GM12878 (cell line): ENCODE results near the gene SLC35G6. TPM values are rescaled to one million over a fixed set of nuclear protein-coding genes. Genes with fewer than 3 reads are reported as not detected.
A peak's percentile ranks its signal among the peaks of the same experiment; 100 is the strongest.

ENCODE experiments used
- ATAC-seq: fragments of 200-7000 bp; cut with Tn5 transposase; 3 replicates; pipeline ENCODE4 v1.9.1; 2020; ENCODE audit warnings: mild to moderate bottlenecking, moderate library complexity
- BruUV-seq: library from RNA; stranded (reverse); fragments of 400-500 nt; replicated peaks from 2 replicates; lab custom pipeline; 2021; lab: Mats Ljungman, UMichigan
- CTCF ChIA-PET: fragments of 300-600 bp; sonication (Branson Sonifier 250); formaldehyde crosslinking; extraction: SDS; loops from one replicate; lab custom pipeline; 2021; ENCODE audit warnings: inconsistent platforms; lab: Yijun Ruan, JAX
- POLR2A ChIA-PET: fragments of 350-600 bp; formaldehyde crosslinking; extraction: SDS; loops from one replicate; lab custom pipeline; 2021; ENCODE audit warnings: inconsistent platforms; lab: Charles Lee
- RAD21 ChIA-PET: fragments of 300-600 bp; sonication (Branson Sonifier 250); formaldehyde crosslinking; loops from one replicate; lab custom pipeline; 2023; ENCODE audit warnings: antibody characterized with exemption; ENCODE audit not compliant: unreplicated experiment; lab: Charles Lee
- SMC1A ChIA-PET: fragments of 300-600 bp; sonication (Branson Sonifier 250); formaldehyde crosslinking; loops from one replicate; lab custom pipeline; 2023; ENCODE audit not compliant: unreplicated experiment, uncharacterized antibody; lab: Charles Lee
- DNase-seq: peaks from one replicate; pipeline ENCODE4 v3.0.0-alpha.2; 2011; ENCODE audit warnings: low read depth, low spot score
- FAIRE-seq: peaks from 3 replicates; lab custom pipeline; 2011; peaks lifted over from hg19 to GRCh38; lab: Jason Lieb, UNC
- H2AFZ ChIP-seq: 2 replicates; pipeline ENCODE4 v1.6.0; 2011; ENCODE audit warnings: low read depth, low read length, control low read depth; ENCODE audit not compliant: control insufficient read depth
- H3K27ac ChIP-seq: 2 replicates; pipeline ENCODE4 v1.5.1; 2011; ENCODE audit warnings: control low read depth; ENCODE audit not compliant: control insufficient read depth, insufficient read depth
- H3K27me3 ChIP-seq, 2 experiments: replicated peaks in 1 of 2; 2 replicates each; pipeline versions ENCODE4 v1.6.0 to v1.6.1; 2011; ENCODE audit warnings: low read length in 1 of 2; ENCODE audit not compliant: control insufficient read depth in 2 of 2, insufficient read depth in 2 of 2
- H3K36me3 ChIP-seq, 2 experiments: 2 replicates each; pipeline ENCODE4 v1.5.1; 2011; ENCODE audit warnings: low read length in 1 of 2; ENCODE audit not compliant: control insufficient read depth in 2 of 2, insufficient read depth in 2 of 2
- H3K4me1 ChIP-seq: 2 replicates; pipeline ENCODE4 v1.6.1; 2011; ENCODE audit warnings: mild to moderate bottlenecking, low read length, moderate library complexity, mixed read lengths; ENCODE audit not compliant: control insufficient read depth, insufficient read depth
- H3K4me2 ChIP-seq: 2 replicates; pipeline ENCODE4 v1.6.0; 2011; ENCODE audit warnings: control low read depth; ENCODE audit not compliant: control insufficient read depth, insufficient read depth
- H3K4me3 ChIP-seq: fragments of 200-600 bp; sonication (generic); 2 replicates; pipeline ENCODE4 v1.5.1; 2016
- H3K79me2 ChIP-seq: 2 replicates; pipeline ENCODE4 v1.6.0; 2011; ENCODE audit warnings: low read length; ENCODE audit not compliant: control insufficient read depth, insufficient read depth
- H3K9ac ChIP-seq: 2 replicates; pipeline ENCODE4 v1.8.0; 2011; ENCODE audit warnings: low read length, control low read depth, mixed read lengths; ENCODE audit not compliant: control insufficient read depth, insufficient read depth
- H3K9me3 ChIP-seq: replicated peaks from 3 replicates; pipeline ENCODE4 v1.5.1; 2011; ENCODE audit warnings: mild to moderate bottlenecking, low read length; ENCODE audit not compliant: control insufficient read depth, insufficient read depth
- H4K20me1 ChIP-seq: 2 replicates; pipeline ENCODE4 v1.6.0; 2011; ENCODE audit not compliant: control insufficient read depth, insufficient read depth
- CREB1 ChIP-seq: IDR thresholded peaks from 2 replicates; pipeline ENCODE4 v1.6.1; 2012; ENCODE audit warnings: low read depth, mild to moderate bottlenecking, inconsistent platforms
- FOXK2 ChIP-seq: fragments of 450-650 bp; IDR thresholded peaks from 2 replicates; pipeline ENCODE4 v1.6.1; 2017; ENCODE audit warnings: mild to moderate bottlenecking, moderate library complexity
- WGBS: methylation state at CpG from one replicate; pipeline ENCODE4 v1.1.6; 2016; ENCODE audit warnings: low lambda C conversion rate; ENCODE audit not compliant: insufficient replicate concordance, insufficient coverage; ENCODE audit errors: missing lambda C conversion rate; 5-methylcytosine and 5-hydroxymethylcytosine counted together
- in situ Hi-C: fragments of 300-500 bp; cut with MboI; formaldehyde crosslinking; loops from 9 replicates; pipeline ENCODE4 v1.14.3; 2018; ENCODE audit warnings: mixed read lengths
- intact Hi-C: fragments of 100-400 bp; cut with micrococcal nuclease; formaldehyde crosslinking; loops from one replicate; pipeline ENCODE4 v1.14.2; 2022; ENCODE audit not compliant: unreplicated experiment
- polyA plus RNA-seq, 11 experiments: library from polyadenylated mRNA; depleted of rRNA in 4 of 11; unstranded in 6 of 11; stranded (reverse) in 5 of 11; fragments of >200 nt; fragmentation: Nextera tagmentation in 4 of 11; fragmentation: Illumina TruSeq in 1 of 11; extraction: Ambion mirVana in 4 of 11; extraction: Trizol in 1 of 11; gene quantifications; 1 replicate in 1 of 11; 2 replicates in 10 of 11; pipeline versions ENCODE4 v1.2.1 to v1.2.3, GENCODE V29; 2011 to 2016; ENCODE audit warnings: inconsistent platforms in 2 of 11, missing spikeins in 2 of 11, low read depth in 1 of 11
- total RNA-seq, 4 experiments: library from RNA; depleted of rRNA in 3 of 4; stranded (reverse); fragments of >200 nt in 3 of 4; fragmentation: Illumina TruSeq in 1 of 4; extraction: Trizol in 1 of 4; gene quantifications; 2 replicates each; pipeline versions ENCODE4 v1.2.1 to v1.2.3, GENCODE V29; 2013 to 2021

Gene SLC35G6
- total and polyA plus RNA-seq, 10 of the 15 experiments (the other 5 are each of a cell fraction or from before 2014, with no cell fraction given), result 0.20 TPM; not detected in 9

- peak overlapping the region; percentile 13 for H3K9ac ChIP-seq
- peak; percentile 9; the same call in 1 of the 2 replicates for TF ChIP-seq CREB1
- TF ChIP-seq FOXK2, result no peak
- intact Hi-C loops, result loop anchor here (5.0 to 10.0 kb wide), 4 partner anchors 37 to 394 kb away; partner anchors contain the start of genes KCTD11, SENP3, SLC16A11 and TMEM256
- H3K27ac ChIP-seq, result no peak overlapping the region; the same call in 1 of the 2 replicates
- no peak for FAIRE-seq
- peaks cover 6% of the 10 kb centered on the region for H3K79me2 ChIP-seq
- ChIA-PET CTCF (interaction anchor here (0.9 to 2.8 kb wide), 4 partner anchors 76 to 248 kb away, joined by 3 to 16 read pairs (median 4); partner anchors contain the start of genes SENP3 and TP53), RAD21 (interaction anchor here (0.8 to 1.6 kb wide), 4 partner anchors 16 to 121 kb away, joined by 3 to 7 read pairs (median 6); partner anchors contain the start of genes PLSCR3 and POLR2A), SMC1A (interaction anchor here (1.3 kb wide), 1 partner anchor 122 kb away, joined by 5 read pairs; no protein-coding TSS in a partner anchor), POLR2A (interaction anchor here (0.5 to 8.2 kb wide), 7 partner anchors 16 to 758 kb away, joined by 3 to 63 read pairs (median 4); partner anchors contain the start of genes POLR2A, TMEM256 and ZBTB4)
- peaks cover 0 to 4% of the 10 kb centered on the region in 2 experiments; a peak in 2 of 4 replicates for H3K27me3 ChIP-seq
- H3K4me3 ChIP-seq, result peak overlapping the region; percentile 97
- DNase-seq, result no peak
- H4K20me1 ChIP-seq, result no peaks in the 10 kb centered on the region
- H3K4me1 ChIP-seq, result peaks cover 29% of the 10 kb centered on the region
- no peak overlapping the region for H2AFZ ChIP-seq
- BruUV-seq, result no TSS peak
- H3K36me3 ChIP-seq, result no peaks in the 10 kb centered on the region
- ATAC-seq, result no peak
- in situ Hi-C loops, result no loop called here
- H3K9me3 ChIP-seq, result no peaks in the 10 kb centered on the region
- WGBS, result 55% methylated on average over 10 of the region's 11 CpGs
- peak overlapping the region; percentile 78 for H3K4me2 ChIP-seq
Measured at GRCh38 chr17:7438656-7439460, 42.4 kb upstream of the SLC35G6 start.
